Adrenal gland (tissue), 12 donors: Measurements from ENCODE around the gene RSPH3. TPM values are rescaled to one million over a fixed set of nuclear protein-coding genes. Genes with fewer than 3 reads are reported as not detected.

Source experiments
- DNase-seq, 7 donors: peaks; one replicate each; pipeline ENCODE4 v3.0.0-alpha.2; 2019 to 2020
- H3K27ac ChIP-seq, 5 donors: fragments of 200-600 bp; sonication (generic) in 4 of 5; 1 replicate in 3 of 5; 2 replicates in 2 of 5; pipeline versions ENCODE4 v1.5.1 to v1.8.0; 2016 to 2020; ENCODE audit warnings: mild to moderate bottlenecking in 1 of 5
- H3K27me3 ChIP-seq: fragments of 200-600 bp; 2 replicates; pipeline ENCODE4 v1.8.0; 2021
- H3K36me3 ChIP-seq, 2 donors: fragments of 200-600 bp; replicated peaks in 1 of 2; 1 replicate in 1 of 2; 2 replicates in 1 of 2; pipeline versions ENCODE4 v1.5.1 to v1.8.0; 2018 to 2022
- H3K4me1 ChIP-seq, 2 donors: fragments of 200-600 bp; replicated peaks in 1 of 2; 1 replicate in 1 of 2; 2 replicates in 1 of 2; pipeline versions ENCODE4 v1.5.1 to v1.8.0; 2018 to 2021
- H3K4me3 ChIP-seq, 4 donors: fragments of 200-600 bp; sonication (generic) in 3 of 4; one replicate each; pipeline ENCODE4 v1.5.1; 2016 to 2018
- H3K9me3 ChIP-seq, 3 donors: fragments of 200-600 bp; sonication (generic) in 1 of 3; replicated peaks in 1 of 3; 1 replicate in 2 of 3; 2 replicates in 1 of 3; pipeline versions ENCODE4 v1.5.1 to v1.8.0; 2016 to 2021
- POLR2A ChIP-seq, 2 donors: fragments of 450-650 bp; IDR thresholded peaks; one replicate each; pipeline ENCODE4 v1.6.1; 2017; ENCODE audit warnings: antibody characterized with exemption in 2 of 2, mild to moderate bottlenecking in 2 of 2, moderate library complexity in 1 of 2
- WGBS, 4 donors: extraction: QIAGEN DNeasy Blood & Tissue Kit in 2 of 4; methylation state at CpG; one replicate each; pipeline versions ENCODE4 v1.1.5 to v1.1.7; 2013 to 2017; 5-methylcytosine and 5-hydroxymethylcytosine counted together
- intact Hi-C, 2 donors: fragments of 100-400 bp; cut with DNase I; formaldehyde crosslinking; loops; one replicate each; pipeline versions ENCODE4 v1.14.1 to v1.15.0; 2022 to 2023
- polyA plus RNA-seq, 3 donors: library from polyadenylated mRNA; stranded (reverse); fragments of 200-250 nt in 2 of 3; fragments of 350-450 nt in 1 of 3; fragmentation: Illumina TruSeq in 1 of 3; extraction: RNeasy Lipid Tissue Mini Kit (QIAGEN cat#74804) in 1 of 3; gene quantifications; one replicate each; pipeline ENCODE4 v1.2.3, GENCODE V29; 2013 to 2014
- total RNA-seq, 9 donors: library from RNA; depleted of rRNA in 4 of 9; stranded (reverse); fragments of >200 nt in 4 of 9; fragments of 120-200 nt in 1 of 9; fragmentation: NEBNext Ultra II Directional in 1 of 9; extraction: Animal tissue kit (Norgen Biotek cat#: 25700) in 1 of 9; gene quantifications; one replicate each; pipeline versions ENCODE4 v1.1.0 to v1.2.4, GENCODE V29; 2013 to 2023
- TF ChIP-seq, protein P1 (sequence below), 6 experiments: fragments of 450-650 bp in 4 of 6; fragments of 200-600 bp in 2 of 6; sonication (generic) in 1 of 6; IDR thresholded peaks; 1 replicate in 5 of 6; 2 replicates in 1 of 6; pipeline versions ENCODE4 v1.5.1 to v1.8.0; 2016 to 2021; ENCODE audit warnings: antibody characterized with exemption in 6 of 6, mild to moderate bottlenecking in 2 of 6, moderate library complexity in 1 of 6
- donor health status: healthy with polysubstance abuse.
- donor health status: Bipolar disorder and iron deficiency.
- donor health status: DM: yes; HTN: yes; CAD: no.
- donor health status: DM: no; HTN: no; CAD: no.
- donor health status: DM: no; HTN: no; CAD: no.
- donor health status: DM: yes; HTN: yes; CAD: no.

The RSPH3 gene
- total and polyA plus RNA-seq, 12 donors: 3.4 to 20.5 (median 12.8) TPM

GRCh38 chr6:158939255-158940159 is 60.5 kb downstream of the RSPH3 start:
- 22 to 35% (median 30%) methylated on average over 35 to 37 of the region's 37 CpGs for WGBS, 4 donors

GRCh38 chr6:158938811-158939254 is 61.2 kb downstream of the RSPH3 start:
- H3K36me3 ChIP-seq: no peaks in the 10 kb centered on the region
- no peak overlapping the region for H3K27ac ChIP-seq
- H3K9me3 ChIP-seq: no peaks in the 10 kb centered on the region
- no peak overlapping the region for H3K4me3 ChIP-seq
- no peaks in the 10 kb centered on the region for H3K4me1 ChIP-seq
- 41 to 68% (median 51%) methylated on average over 21 to 23 of the region's 23 CpGs for WGBS, 4 donors
- no peak for TF ChIP-seq POLR2A (IDR thresholded peaks at IDR 0.05)
- TF ChIP-seq, protein P1, sequence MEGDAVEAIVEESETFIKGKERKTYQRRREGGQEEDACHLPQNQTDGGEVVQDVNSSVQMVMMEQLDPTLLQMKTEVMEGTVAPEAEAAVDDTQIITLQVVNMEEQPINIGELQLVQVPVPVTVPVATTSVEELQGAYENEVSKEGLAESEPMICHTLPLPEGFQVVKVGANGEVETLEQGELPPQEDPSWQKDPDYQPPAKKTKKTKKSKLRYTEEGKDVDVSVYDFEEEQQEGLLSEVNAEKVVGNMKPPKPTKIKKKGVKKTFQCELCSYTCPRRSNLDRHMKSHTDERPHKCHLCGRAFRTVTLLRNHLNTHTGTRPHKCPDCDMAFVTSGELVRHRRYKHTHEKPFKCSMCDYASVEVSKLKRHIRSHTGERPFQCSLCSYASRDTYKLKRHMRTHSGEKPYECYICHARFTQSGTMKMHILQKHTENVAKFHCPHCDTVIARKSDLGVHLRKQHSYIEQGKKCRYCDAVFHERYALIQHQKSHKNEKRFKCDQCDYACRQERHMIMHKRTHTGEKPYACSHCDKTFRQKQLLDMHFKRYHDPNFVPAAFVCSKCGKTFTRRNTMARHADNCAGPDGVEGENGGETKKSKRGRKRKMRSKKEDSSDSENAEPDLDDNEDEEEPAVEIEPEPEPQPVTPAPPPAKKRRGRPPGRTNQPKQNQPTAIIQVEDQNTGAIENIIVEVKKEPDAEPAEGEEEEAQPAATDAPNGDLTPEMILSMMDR (IDR thresholded peaks at IDR 0.05): no peak
- H3K27me3 ChIP-seq: no peaks in the 10 kb centered on the region
- peak in 1 of 7 donors; percentile 24 for DNase-seq
- intact Hi-C loops: no loop called here

More at GRCh38 chr6:158939255-158940159, 60.5 kb downstream of the RSPH3 start:
- H3K27ac ChIP-seq: no peak overlapping the region
- no peaks in the 10 kb centered on the region for H3K4me1 ChIP-seq
- TF ChIP-seq, protein P1 (IDR thresholded peaks at IDR 0.05): no peak
- no peak for TF ChIP-seq POLR2A (IDR thresholded peaks at IDR 0.05)
- H3K9me3 ChIP-seq: no peaks in the 10 kb centered on the region
- DNase-seq: peak in 1 of 7 donors; percentile 5
- no peak overlapping the region for H3K4me3 ChIP-seq
- H3K36me3 ChIP-seq: no peaks in the 10 kb centered on the region
- H3K27me3 ChIP-seq: no peaks in the 10 kb centered on the region
- intact Hi-C loops: no loop called here

DNA sequence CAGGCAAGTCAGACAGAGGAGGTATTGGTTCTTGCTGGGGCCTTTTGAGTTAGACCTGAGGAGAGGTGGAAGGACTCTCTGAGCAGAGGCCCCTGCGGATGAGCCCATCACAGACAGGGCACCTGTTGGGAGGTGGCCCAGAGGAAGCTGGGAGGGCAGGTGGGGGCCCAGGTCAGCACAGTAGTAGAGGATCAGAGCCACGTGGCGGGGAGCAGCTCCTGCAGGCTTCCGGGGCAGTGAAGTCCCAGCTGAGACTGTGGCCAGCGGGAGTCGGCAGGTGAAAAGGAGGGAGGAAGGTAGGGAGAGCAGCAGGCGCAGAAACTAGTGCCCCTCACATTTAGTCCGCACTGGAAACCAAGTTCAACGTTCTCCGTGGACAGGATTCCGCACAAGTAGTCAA is 61.8 kb downstream of the RSPH3 start:
- H3K4me1 ChIP-seq: no peaks in the 10 kb centered on the region
- WGBS, 4 donors: 88 to 91% (median 90%) methylated on average over 8 to 11 of the region's 11 CpGs
- H3K27ac ChIP-seq: no peak overlapping the region
- TF ChIP-seq, protein P1 (IDR thresholded peaks at IDR 0.05): no peak
- no peak for TF ChIP-seq POLR2A (IDR thresholded peaks at IDR 0.05)
- intact Hi-C loops: no loop called here
- no peak for DNase-seq
- H3K4me3 ChIP-seq: no peak overlapping the region
- H3K36me3 ChIP-seq: no peaks in the 10 kb centered on the region
- H3K9me3 ChIP-seq: no peaks in the 10 kb centered on the region
- no peaks in the 10 kb centered on the region for H3K27me3 ChIP-seq

- no peak for DNase-seq
- H3K4me3 ChIP-seq: no peak overlapping the region
- intact Hi-C loops: no loop called here
- no peaks in the 10 kb centered on the region for H3K4me1 ChIP-seq
- TF ChIP-seq, protein P1 (IDR thresholded peaks at IDR 0.05): no peak
- no peak for TF ChIP-seq POLR2A (IDR thresholded peaks at IDR 0.05)
- H3K27ac ChIP-seq: no peak overlapping the region
- H3K9me3 ChIP-seq: no peaks in the 10 kb centered on the region
- H3K36me3 ChIP-seq: no peaks in the 10 kb centered on the region
- 88 to 94% (median 93%) methylated on average over 5 of the region's 5 CpGs for WGBS, 4 donors
- no peaks in the 10 kb centered on the region for H3K27me3 ChIP-seq
These were observed 65.8 kb downstream of the RSPH3 start for GRCh38 chr6:158934157-158934556.
